UCSD-AML1 (cell line): ENCODE data around the gene PGM2L1.

Experiments
- DNase-seq: peaks from one replicate; lab custom pipeline; 2025; ENCODE audit not compliant: unreplicated experiment; lab: John Stamatoyannopoulos, UW

Gene PGM2L1

DNA sequence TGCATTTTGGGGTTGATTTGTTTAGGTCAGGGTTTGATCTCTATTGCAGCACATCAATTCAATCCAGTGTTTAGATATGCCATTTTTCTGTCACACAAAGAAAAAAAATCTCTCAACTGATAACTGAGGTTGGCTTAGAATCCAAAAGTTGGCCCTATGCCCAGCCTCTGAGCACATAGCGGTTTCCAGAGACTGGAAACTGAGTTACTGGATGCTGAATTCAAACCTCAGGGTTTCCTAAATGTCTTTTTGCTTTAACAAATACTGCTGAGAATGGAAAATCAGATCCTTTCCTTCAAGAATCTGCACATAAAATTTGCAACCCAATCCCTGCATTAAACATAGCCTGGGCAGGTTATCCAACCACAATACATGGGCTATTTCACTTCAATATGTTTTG is 90.8 kb downstream of the PGM2L1 start:
- no peak for DNase-seq

DNA sequence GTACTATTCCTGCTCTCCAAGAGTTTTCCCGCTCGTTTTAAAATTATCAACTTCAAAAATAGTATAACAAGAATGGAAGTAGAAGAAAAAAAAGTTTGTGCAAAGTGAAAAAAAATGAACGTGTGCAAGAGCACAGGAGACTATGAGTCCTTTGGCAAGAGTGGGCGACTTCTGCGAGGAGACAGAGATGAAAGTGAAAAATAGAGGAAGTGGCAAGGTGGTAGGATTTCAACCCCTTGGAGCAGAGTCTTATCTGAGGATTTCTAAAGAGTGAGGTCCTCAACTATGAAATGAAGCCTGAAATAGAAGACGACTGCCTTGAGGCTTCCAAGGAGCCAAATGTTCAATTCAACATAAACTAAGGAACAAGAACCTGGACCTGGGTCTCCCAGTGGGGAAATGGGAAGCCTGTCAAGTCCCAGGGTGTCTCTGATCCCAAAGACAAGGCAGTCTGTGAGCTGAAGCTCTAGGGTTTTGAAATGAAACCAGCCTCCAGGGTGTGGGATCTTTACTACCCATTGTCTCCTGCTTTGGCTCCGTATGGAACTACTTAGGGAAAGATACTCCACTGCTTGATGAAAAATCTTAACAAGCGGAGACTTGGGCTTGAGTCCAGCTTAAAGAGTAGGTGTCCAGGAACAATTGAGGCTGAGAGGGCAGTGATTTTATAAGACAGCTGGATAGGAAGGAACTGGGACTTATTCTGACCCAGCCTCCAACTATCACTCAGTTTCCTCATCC is 91.6 kb downstream of the PGM2L1 start:
- no peak for DNase-seq

DNA sequence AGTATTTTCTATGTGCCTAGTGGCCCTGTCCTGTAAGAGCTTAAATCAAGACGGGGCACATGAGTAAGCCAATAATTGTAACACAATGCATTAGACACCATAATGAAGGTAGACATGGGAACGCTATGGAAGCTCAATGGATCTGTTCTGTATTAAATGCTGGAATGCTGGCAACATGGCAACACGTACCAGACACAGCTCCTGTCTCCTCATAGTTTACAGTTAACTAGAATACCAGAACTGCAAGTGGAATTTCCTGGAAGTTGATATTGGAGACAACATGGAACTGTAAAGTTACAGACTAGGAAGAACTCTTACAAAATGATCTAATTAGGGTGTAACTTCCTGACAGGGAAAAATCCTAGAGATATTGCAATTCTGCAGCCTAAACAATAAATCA is 99.2 kb downstream of the PGM2L1 start:
- no peak for DNase-seq

DNA sequence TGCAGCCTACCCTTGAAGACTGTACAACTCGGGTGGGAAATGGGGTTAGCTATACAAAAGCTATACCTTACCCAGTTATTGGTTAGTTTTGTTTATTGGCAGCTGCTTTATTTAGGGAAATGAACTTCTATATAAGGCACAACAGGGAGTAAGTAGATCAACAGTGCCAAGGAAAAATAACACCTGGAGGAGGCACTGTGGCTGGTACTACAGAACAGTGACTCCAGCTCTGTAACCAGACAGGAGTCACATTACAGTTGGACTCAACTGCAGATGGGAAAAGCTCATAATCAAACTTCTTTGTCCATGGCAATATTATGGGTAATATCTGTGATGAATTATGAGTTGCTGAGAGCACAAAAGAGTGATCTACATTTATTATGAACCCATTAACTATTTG is 100.7 kb downstream of the PGM2L1 start:
- no peak for DNase-seq

DNA sequence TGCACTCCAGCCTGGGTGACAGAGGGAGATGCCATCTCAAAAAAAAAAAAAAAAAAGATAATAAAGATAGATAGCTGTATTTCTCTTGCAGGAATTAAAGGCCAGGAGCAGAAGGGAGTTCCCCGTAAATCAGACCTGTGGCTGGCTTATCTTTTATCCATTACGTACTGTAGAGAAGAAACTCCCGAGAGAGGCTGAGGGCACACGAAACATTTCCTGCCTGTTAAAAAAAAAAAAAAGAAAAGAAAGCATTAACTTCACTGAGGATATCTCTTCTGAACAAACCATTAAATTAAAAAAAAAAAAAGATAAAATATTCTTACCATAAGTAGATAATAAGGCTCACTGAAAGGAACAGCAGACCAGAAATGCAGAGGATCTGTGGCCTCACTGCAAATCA is 109.3 kb downstream of the PGM2L1 start:
- no peak for DNase-seq

DNA sequence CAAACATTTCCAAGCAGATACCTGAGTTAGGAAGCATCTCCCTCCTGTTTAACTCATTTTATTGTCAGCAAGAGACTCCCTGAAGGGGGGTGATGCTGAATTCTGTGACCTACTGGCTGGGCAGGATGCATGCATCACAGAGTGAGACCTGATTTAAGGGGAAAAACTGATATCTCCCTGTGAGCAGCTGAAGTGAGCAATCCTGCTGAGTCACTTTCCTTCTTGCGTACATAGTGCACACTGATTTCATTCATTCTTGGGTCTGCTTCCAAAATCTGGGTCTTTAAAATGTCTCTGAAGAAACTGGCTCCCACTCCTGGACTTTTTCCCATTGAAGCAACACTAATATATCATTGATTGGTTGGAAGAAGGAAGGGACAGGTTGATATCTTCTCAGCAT is 110.1 kb downstream of the PGM2L1 start:
- DNase-seq = no peak

DNA sequence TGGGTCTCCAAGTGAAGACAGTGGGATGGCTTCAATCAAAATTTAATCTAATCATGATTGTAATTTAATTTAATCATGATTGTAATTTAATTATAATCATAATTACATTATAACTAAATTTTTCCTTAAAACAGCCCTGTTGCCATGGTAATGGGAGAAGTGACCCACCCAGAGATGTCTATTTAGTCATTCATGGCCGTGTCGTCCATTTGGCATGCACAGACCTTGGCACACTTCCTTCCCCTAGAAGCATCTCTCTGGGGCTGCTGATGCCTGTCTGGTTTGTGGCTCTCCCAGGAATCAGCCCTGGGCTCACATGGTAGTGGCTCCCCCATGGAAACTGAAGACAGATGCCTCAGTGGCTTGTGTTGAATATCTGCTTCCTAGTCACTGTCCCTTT is 113.8 kb downstream of the PGM2L1 start:
- no peak for DNase-seq

DNA sequence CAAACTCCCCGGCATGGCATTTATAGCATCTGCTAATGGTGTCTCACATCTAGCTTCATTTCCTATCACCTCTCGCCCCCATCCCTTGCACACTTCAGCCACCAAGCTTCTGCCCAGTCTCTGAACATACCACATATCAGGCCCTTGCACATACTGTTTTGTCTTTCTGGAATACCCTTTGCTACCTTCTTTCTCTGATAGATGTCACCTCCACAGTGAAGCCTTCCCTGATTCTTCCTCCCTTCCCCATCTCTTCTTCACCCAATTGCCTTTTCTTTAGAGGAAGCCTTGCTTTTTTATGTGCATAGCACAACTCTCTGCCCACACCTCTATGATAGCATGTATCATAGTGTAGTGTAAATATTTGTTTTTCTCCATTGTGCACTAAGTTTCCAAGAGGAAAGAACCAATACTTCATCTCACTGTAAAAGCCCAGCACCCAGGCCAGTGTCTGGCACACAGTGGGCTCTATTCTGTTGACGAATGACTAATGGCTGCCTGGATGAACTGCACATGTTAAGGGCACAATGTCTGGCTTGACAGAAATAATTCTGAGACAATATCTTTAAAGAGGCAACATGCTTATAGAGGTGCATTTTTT is 114.6 kb downstream of the PGM2L1 start:
- no peak for DNase-seq

DNA sequence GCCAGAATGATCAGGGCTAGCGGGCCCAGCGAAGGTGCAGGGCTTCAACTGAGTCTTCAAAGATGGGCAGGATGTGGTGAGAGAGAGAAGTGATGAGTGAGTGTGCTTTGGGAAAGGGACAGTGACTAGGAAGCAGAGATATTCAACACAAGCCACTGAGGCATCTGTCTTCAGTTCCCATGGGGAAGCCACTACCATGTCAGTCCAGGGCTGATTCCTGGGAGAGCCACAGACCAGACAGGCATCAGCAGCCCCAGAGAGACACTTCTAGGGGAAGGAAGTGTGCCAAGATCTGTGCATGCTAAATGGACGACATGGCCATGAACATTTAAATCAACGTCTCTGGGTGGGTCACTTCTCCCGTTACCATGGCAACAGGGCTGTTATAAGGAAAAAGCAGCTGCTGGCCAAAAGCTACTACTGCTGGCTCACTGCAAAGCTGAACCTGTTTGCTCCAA is 115.3 kb downstream of the PGM2L1 start:
- no peak for DNase-seq

DNA sequence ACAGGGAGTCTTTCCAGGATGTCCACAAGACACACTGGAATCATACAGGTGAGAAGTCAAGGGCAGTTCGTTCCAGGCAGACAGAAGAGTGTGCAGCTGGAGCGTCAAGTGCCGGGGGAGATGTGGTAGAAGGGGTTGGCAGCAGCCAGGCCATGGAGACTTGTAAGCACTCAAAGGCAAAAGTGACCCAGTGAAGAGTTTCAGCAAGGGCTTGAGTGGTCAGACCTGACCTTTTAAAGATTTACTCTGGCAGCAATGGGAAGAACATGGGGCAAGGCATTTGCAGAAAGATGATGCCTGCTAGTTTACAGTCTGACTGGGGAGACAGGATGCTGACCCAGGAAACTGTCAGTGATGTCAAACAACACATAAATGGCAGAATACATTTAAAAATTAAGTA is 115.8 kb downstream of the PGM2L1 start:
- DNase-seq = no peak

DNA sequence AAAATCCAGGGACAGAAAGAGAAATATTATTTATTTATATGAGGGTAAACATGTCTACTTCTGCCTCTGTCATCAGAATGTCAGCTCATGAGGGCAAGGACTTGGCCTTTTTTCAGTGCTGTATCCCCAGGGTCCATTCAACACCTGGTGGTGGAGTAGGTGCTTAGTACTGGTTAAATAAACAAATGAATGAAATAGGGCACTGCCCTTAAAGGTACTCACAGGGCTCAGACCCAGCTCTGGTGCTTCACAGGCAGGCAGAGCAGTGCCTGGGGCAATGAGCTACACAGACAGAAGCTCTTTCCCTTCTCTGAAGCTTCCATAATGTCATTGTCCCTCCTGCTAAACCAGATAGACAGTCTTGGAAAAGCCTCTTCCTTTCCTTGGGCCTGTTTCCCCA is 117.7 kb downstream of the PGM2L1 start:
- DNase-seq = no peak
